ENCODE measurements around the gene FER1L5. TPM values are rescaled to one million over a fixed set of nuclear protein-coding genes. Genes with fewer than 3 reads are reported as not detected.

FER1L5 gene
- total RNA-seq, 1 donor from 2014 or later = not detected

DNA sequence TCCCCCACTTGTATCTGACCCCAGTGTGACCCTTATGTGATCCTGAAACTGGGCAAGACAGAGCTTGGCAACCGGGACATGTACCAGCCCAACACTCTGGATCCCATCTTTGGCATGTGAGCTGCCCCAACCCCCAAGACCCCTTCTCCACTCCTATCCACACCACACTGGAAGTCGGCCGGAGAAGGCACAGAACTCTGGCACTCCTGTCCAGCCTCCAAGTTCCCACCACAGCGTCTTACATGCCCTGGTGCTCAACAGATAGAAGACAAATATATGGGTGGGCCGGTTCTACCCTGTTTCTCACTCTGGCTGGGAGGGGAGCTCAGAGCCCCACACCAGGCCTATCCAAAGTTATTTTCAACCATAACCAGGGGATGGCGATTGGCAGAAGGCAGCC is 56.5 kb downstream of the FER1L5 start:
- Mint-ChIP-seq H3K4me3 (no peak overlapping the region), H3K36me3 (ENCODE audit: low read depth) (no peaks in the 10 kb centered on the region), H3K27me3 (ENCODE audit: insufficient read depth) (no peaks in the 10 kb centered on the region), H3K27ac (no peak overlapping the region), H3K4me1 (ENCODE audit: low read depth) (no peaks in the 10 kb centered on the region), H3K9me3 (no peaks in the 10 kb centered on the region)
- no peak for DNase-seq (ENCODE audit: low spot score)
- intact Hi-C loops (cut with micrococcal nuclease) = no loop called here

DNA sequence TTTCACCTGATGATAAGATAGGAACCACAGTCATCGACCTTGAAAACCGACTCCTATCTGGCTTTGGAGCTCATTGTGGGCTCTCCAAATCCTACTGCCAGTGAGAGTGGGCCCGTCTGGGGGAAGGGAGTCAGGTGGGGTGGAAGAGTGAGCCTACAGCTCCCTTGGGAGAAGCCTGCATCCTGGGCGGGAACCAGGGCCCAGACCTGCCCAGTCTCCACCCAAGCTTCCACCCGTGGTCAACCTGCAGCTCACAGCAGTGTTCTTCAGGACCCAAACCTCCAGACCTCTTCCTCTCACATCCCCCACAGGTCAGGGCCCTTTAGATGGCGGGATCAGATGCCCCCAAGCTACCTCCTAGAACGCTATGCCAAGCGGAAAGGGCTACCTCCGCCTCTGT is 57.1 kb downstream of the FER1L5 start:
- H3K36me3 Mint-ChIP-seq (ENCODE audit: low read depth) = no peaks in the 10 kb centered on the region
- intact Hi-C loops (cut with micrococcal nuclease) = no loop called here
- DNase-seq (ENCODE audit: low spot score) = no peak
- no peaks in the 10 kb centered on the region for H3K27me3 Mint-ChIP-seq (ENCODE audit: insufficient read depth)
- H3K9me3 Mint-ChIP-seq = no peaks in the 10 kb centered on the region
- H3K4me3 Mint-ChIP-seq = no peak overlapping the region
- H3K27ac Mint-ChIP-seq = no peak overlapping the region
- no peaks in the 10 kb centered on the region for H3K4me1 Mint-ChIP-seq (ENCODE audit: low read depth)

GRCh38 chr2:96700086-96700485 is 57.5 kb downstream of the FER1L5 start:
- Mint-ChIP-seq H3K4me3 (no peak overlapping the region), H3K9me3 (no peaks in the 10 kb centered on the region), H3K27me3 (ENCODE audit: insufficient read depth) (no peaks in the 10 kb centered on the region), H3K4me1 (ENCODE audit: low read depth) (no peaks in the 10 kb centered on the region), H3K36me3 (ENCODE audit: low read depth) (no peaks in the 10 kb centered on the region), H3K27ac (no peak overlapping the region)
- DNase-seq (ENCODE audit: low spot score) = no peak
- intact Hi-C loops (cut with micrococcal nuclease) = no loop called here

- DNase-seq (ENCODE audit: low spot score) = no peak
- Mint-ChIP-seq H3K27me3 (ENCODE audit: insufficient read depth) (no peaks in the 10 kb centered on the region), H3K4me3 (no peak overlapping the region)
These were observed 59.1 kb downstream of the FER1L5 start for GRCh38 chr2:96701636-96702035.

GRCh38 chr2:96702098-96702785 is 59.7 kb downstream of the FER1L5 start:
- peaks cover 12% of the 10 kb centered on the region for H3K36me3 Mint-ChIP-seq (ENCODE audit: low read depth)
- H3K27ac Mint-ChIP-seq = no peak overlapping the region
- DNase-seq (ENCODE audit: low spot score) = no peak
- intact Hi-C loops (cut with micrococcal nuclease) = no loop called here
- H3K4me3 Mint-ChIP-seq = no peak overlapping the region
- H3K9me3 Mint-ChIP-seq = no peaks in the 10 kb centered on the region
- H3K27me3 Mint-ChIP-seq (ENCODE audit: insufficient read depth) = no peaks in the 10 kb centered on the region
- H3K4me1 Mint-ChIP-seq (ENCODE audit: low read depth) = no peaks in the 10 kb centered on the region

More at GRCh38 chr2:96701636-96702035, 59.1 kb downstream of the FER1L5 start:
- intact Hi-C loops (cut with micrococcal nuclease) = no loop called here
- no peaks in the 10 kb centered on the region for H3K9me3 Mint-ChIP-seq
- H3K36me3 Mint-ChIP-seq (ENCODE audit: low read depth) = peaks cover 7% of the 10 kb centered on the region
- no peaks in the 10 kb centered on the region for H3K4me1 Mint-ChIP-seq (ENCODE audit: low read depth)
- no peak overlapping the region for H3K27ac Mint-ChIP-seq

DNA sequence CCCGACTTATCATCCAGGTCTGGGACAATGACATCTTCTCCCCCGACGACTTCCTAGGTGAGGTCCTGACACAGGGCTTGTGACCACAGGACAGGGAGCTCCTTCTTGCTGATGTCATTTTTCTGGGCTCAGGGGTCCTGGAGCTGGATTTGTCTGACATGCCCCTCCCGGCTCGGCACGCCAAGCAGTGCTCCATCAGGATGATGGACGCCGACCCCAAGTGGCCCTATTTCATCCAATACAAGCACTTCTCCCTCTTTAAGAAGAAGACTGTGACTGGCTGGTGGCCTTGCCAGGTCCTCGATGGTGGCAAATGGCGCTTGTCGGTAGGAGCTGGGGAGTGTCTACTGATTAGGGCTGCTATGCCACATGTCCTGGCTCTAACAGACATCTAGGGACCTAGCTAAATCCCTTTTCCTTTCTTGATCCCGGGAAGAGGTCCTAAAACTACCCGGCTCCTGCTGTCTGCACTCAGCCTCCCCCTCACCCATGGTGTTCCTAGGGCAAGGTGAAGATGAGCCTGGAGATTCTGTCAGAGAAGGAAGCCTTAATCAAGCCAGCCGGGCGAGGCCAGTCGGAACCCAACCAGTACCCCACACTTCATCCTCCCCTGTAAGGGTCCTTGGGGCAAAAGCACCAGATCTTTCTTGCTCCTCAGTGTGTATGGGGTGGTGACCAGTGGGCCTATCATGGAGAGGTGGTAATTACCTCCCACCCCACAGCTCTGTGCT is 60.6 kb downstream of the FER1L5 start:
- no peaks in the 10 kb centered on the region for H3K27me3 Mint-ChIP-seq (ENCODE audit: insufficient read depth)

GRCh38 chr2:96710985-96711384 is 68.4 kb downstream of the FER1L5 start:
- H3K4me3 Mint-ChIP-seq = no peak overlapping the region
- no peak overlapping the region for H3K27ac Mint-ChIP-seq
- DNase-seq (ENCODE audit: low spot score) = no peak
- no peaks in the 10 kb centered on the region for H3K27me3 Mint-ChIP-seq (ENCODE audit: insufficient read depth)
- intact Hi-C loops (cut with micrococcal nuclease) = no loop called here
- H3K9me3 Mint-ChIP-seq = no peaks in the 10 kb centered on the region
- H3K4me1 Mint-ChIP-seq (ENCODE audit: low read depth) = no peaks in the 10 kb centered on the region
- peaks cover 28% of the 10 kb centered on the region for H3K36me3 Mint-ChIP-seq (ENCODE audit: low read depth)

More for the DNA sequence above, 60.6 kb downstream of the FER1L5 start:
- Mint-ChIP-seq H3K27ac (no peak overlapping the region), H3K9me3 (no peaks in the 10 kb centered on the region), H3K36me3 (ENCODE audit: low read depth) (peaks cover 14% of the 10 kb centered on the region), H3K4me3 (no peak overlapping the region), H3K4me1 (ENCODE audit: low read depth) (no peaks in the 10 kb centered on the region)
- intact Hi-C loops (cut with micrococcal nuclease) = no loop called here
- no peak for DNase-seq (ENCODE audit: low spot score)

- Mint-ChIP-seq H3K9me3 (no peaks in the 10 kb centered on the region), H3K27me3 (ENCODE audit: insufficient read depth) (no peaks in the 10 kb centered on the region), H3K36me3 (ENCODE audit: low read depth) (peaks cover 12% of the 10 kb centered on the region), H3K4me1 (ENCODE audit: low read depth) (no peaks in the 10 kb centered on the region), H3K4me3 (no peak overlapping the region), H3K27ac (no peak overlapping the region)
- DNase-seq (ENCODE audit: low spot score) = no peak
- intact Hi-C loops (cut with micrococcal nuclease) = no loop called here
These were observed 73.1 kb downstream of the FER1L5 start for GRCh38 chr2:96715658-96716057.

GRCh38 chr2:96716388-96716787 is 73.8 kb downstream of the FER1L5 start:
- H3K4me3 Mint-ChIP-seq = no peak overlapping the region
- DNase-seq (ENCODE audit: low spot score) = no peak
- H3K36me3 Mint-ChIP-seq (ENCODE audit: low read depth) = peaks cover 8% of the 10 kb centered on the region
- H3K9me3 Mint-ChIP-seq = no peaks in the 10 kb centered on the region
- no peaks in the 10 kb centered on the region for H3K27me3 Mint-ChIP-seq (ENCODE audit: insufficient read depth)
- intact Hi-C loops (cut with micrococcal nuclease) = no loop called here
- no peaks in the 10 kb centered on the region for H3K4me1 Mint-ChIP-seq (ENCODE audit: low read depth)
- no peak overlapping the region for H3K27ac Mint-ChIP-seq

- H3K4me3 Mint-ChIP-seq = no peak overlapping the region
- H3K27ac Mint-ChIP-seq = no peak overlapping the region
- intact Hi-C loops (cut with micrococcal nuclease) = no loop called here
- DNase-seq (ENCODE audit: low spot score) = no peak
- H3K9me3 Mint-ChIP-seq = no peaks in the 10 kb centered on the region
- H3K36me3 Mint-ChIP-seq (ENCODE audit: low read depth) = peaks cover 19% of the 10 kb centered on the region
- no peaks in the 10 kb centered on the region for H3K4me1 Mint-ChIP-seq (ENCODE audit: low read depth)
- no peaks in the 10 kb centered on the region for H3K27me3 Mint-ChIP-seq (ENCODE audit: insufficient read depth)
These were observed 83.6 kb downstream of the FER1L5 start for GRCh38 chr2:96726131-96726530.

- DNase-seq (ENCODE audit: low spot score) = no peak
- H3K9me3 Mint-ChIP-seq = no peaks in the 10 kb centered on the region
- H3K4me3 Mint-ChIP-seq = no peak overlapping the region
- intact Hi-C loops (cut with micrococcal nuclease) = no loop called here
- H3K4me1 Mint-ChIP-seq (ENCODE audit: low read depth) = no peaks in the 10 kb centered on the region
- no peaks in the 10 kb centered on the region for H3K27me3 Mint-ChIP-seq (ENCODE audit: insufficient read depth)
- no peak overlapping the region for H3K27ac Mint-ChIP-seq
- peaks cover 23% of the 10 kb centered on the region for H3K36me3 Mint-ChIP-seq (ENCODE audit: low read depth)
These were observed 84.9 kb downstream of the FER1L5 start for GRCh38 chr2:96727431-96727830.

DNA sequence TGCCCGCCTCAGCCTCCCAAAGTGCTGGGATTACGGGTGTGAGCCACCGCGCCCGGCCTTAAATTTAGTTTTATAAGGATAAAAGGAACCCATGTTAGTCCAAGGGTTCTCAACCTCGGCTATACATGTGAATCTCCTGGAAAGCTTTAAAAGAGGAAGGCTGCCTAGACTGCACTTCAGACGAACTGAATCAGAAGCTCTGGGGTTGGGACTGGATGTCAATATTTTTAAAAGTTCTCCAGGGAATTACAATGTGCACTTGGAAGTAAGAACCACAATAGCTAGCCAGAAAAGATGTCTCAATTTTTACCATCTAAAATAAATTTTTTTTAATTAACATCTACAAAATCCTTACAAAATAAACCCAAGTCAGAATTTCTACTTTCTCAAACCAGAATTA is 87.2 kb downstream of the FER1L5 start:
- no peak overlapping the region for H3K4me3 Mint-ChIP-seq
- peaks cover 5% of the 10 kb centered on the region for H3K4me1 Mint-ChIP-seq (ENCODE audit: low read depth)
- H3K27me3 Mint-ChIP-seq (ENCODE audit: insufficient read depth) = no peaks in the 10 kb centered on the region
- H3K36me3 Mint-ChIP-seq (ENCODE audit: low read depth) = peaks cover 29% of the 10 kb centered on the region
- no peak for DNase-seq (ENCODE audit: low spot score)
- intact Hi-C loops (cut with micrococcal nuclease) = no loop called here
- no peak overlapping the region for H3K27ac Mint-ChIP-seq
- no peaks in the 10 kb centered on the region for H3K9me3 Mint-ChIP-seq

DNA sequence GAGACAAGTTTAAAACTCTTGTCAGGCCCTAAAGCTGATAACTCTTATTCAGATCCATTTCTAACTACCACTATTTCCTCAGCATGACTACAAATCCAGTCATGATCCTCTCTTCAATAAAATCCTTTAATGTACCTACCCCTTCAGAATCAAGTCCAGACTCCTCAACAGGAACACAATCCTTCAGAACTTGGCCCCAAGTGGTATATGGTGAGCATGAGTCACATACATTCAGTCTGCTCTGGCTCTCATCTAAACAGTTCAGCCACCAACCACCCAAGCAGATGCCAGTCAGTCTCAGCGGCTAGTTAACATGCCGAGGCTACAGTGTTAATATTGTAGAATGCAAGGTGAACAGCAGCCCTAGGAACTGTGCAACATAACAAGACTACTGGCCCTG is 87.6 kb downstream of the FER1L5 start:
- no peak for DNase-seq (ENCODE audit: low spot score)
- intact Hi-C loops (cut with micrococcal nuclease) = no loop called here
- Mint-ChIP-seq H3K9me3 (no peaks in the 10 kb centered on the region), H3K4me3 (no peak overlapping the region), H3K27ac (no peak overlapping the region), H3K27me3 (ENCODE audit: insufficient read depth) (no peaks in the 10 kb centered on the region), H3K4me1 (ENCODE audit: low read depth) (peaks cover 9% of the 10 kb centered on the region), H3K36me3 (ENCODE audit: low read depth) (peaks cover 33% of the 10 kb centered on the region)

All from activated T-helper 1 cell treated with anti-CD3 and anti-CD28 coated beads, Interleukin-12 subunit alpha, Interleukin-12 subunit beta, Interleukin-2, Interleukin-4 antibody, amounts not matched to agents 30 ng/mL and 10 ng/mL and 1 ng/mL, durations not matched to agents 14 hours and 24 hours and 36 hours (primary cell).